ENCODE data around the gene SNX10. TPM values are rescaled to one million over a fixed set of nuclear protein-coding genes. Genes with fewer than 3 reads are reported as not detected.

SNX10 gene
- total RNA-seq, 2 donors from 2014 or later = 1.3 to 6.7 TPM

- Histone ChIP-seq H3K36me3 (replicated peaks in 1 of 2; ENCODE audit: insufficient read depth in 1 of 2, low read depth in 2 of 2) (no peaks in the 10 kb centered on the region), H3K4me1 (no peaks in the 10 kb centered on the region), H3K4me3 (no peak overlapping the region), H3K27ac (no peak overlapping the region), H3K9me3 (no peaks in the 10 kb centered on the region), H3K27me3 (no peaks in the 10 kb centered on the region)
- TF ChIP-seq CTCF (IDR thresholded peaks at IDR 0.05) = no peak
- no peak for TF ChIP-seq POLR2A (IDR thresholded peaks at IDR 0.05)
- WGBS, 2 donors = 88 to 92% methylated on average over 3 of the region's 3 CpGs
- DNase-seq (no peak), ATAC-seq (no peak)
- intact Hi-C loops (cut with DNase I) = loop anchor here (10.0 kb wide), 1 partner anchor 291 kb away; no protein-coding TSS in a partner anchor
These were observed 64.6 kb downstream of the SNX10 start for GRCh38 chr7:26356229-26356628.

GRCh38 chr7:26356929-26357798 lies 65.5 kb downstream of the SNX10 start:
- Histone ChIP-seq H3K27me3 (no peaks in the 10 kb centered on the region), H3K36me3 (replicated peaks in 1 of 2; ENCODE audit: insufficient read depth in 1 of 2, low read depth in 2 of 2) (no peaks in the 10 kb centered on the region), H3K4me3 (no peak overlapping the region), H3K9me3 (no peaks in the 10 kb centered on the region), H3K4me1 (no peaks in the 10 kb centered on the region), H3K27ac (no peak overlapping the region)
- DNase-seq (no peak), ATAC-seq (no peak)
- intact Hi-C loops (cut with DNase I) = loop anchor here (10.0 kb wide), 1 partner anchor 292 kb away; no protein-coding TSS in a partner anchor
- TF ChIP-seq POLR2A (IDR thresholded peaks at IDR 0.05) = no peak
- TF ChIP-seq CTCF (IDR thresholded peaks at IDR 0.05) = no peak
- 81% methylated on average over 4 of the region's 4 CpGs for WGBS, 2 donors

DNA sequence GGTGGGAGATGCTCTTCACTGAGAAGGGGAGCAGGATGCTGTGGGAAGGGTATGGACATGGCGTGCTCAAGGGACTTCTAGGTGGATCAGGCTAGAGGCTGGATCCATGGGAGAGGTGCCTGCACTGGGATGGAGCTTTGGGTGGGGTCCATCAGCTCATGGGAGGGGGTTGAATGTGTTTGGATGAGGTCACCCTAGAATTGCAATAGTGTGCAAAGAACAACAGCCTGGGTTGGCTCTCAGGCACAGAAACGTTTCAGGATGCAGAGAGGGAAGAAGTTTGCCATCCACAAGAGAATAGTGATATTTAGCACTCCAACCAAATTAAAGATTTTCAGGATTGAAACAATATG lies 66.1 kb downstream of the SNX10 start:
- H3K9me3 ChIP-seq = no peaks in the 10 kb centered on the region
- H3K4me1 ChIP-seq = no peaks in the 10 kb centered on the region
- TF ChIP-seq CTCF (IDR thresholded peaks at IDR 0.05) (no peak), POLR2A (IDR thresholded peaks at IDR 0.05) (no peak)
- no peak for DNase-seq
- no peak overlapping the region for H3K4me3 ChIP-seq
- no peaks in the 10 kb centered on the region for H3K27me3 ChIP-seq
- no peaks in the 10 kb centered on the region for H3K36me3 ChIP-seq (replicated peaks in 1 of 2; ENCODE audit: insufficient read depth in 1 of 2, low read depth in 2 of 2)
- WGBS, 2 donors = 78 to 88% methylated on average over 2 of the region's 2 CpGs
- H3K27ac ChIP-seq = no peak overlapping the region
- ATAC-seq = no peak
- intact Hi-C loops (cut with DNase I) = loop anchor here (10.0 kb wide), 1 partner anchor 293 kb away; no protein-coding TSS in a partner anchor

DNA sequence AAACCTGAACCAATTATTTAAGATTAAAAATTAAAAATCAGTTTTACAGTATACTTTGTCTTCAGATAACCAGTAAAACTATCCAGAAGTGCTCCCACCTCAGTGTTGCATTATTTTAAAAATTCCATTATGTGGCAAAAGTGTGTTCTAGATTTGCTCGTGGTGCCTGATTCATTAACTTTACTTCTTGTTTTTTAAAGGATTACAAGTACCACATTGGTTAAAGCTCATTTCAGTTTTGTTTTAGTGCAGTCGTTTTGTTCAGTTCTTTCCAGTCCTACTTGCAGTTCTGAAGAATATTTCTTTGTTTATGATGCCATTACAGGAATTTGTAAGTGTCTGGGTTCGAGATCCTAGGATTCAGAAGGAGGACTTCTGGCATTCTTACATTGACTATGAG lies 69.0 kb downstream of the SNX10 start:
- no peak for ATAC-seq
- Histone ChIP-seq H3K27me3 (no peaks in the 10 kb centered on the region), H3K9me3 (no peaks in the 10 kb centered on the region), H3K4me3 (no peak overlapping the region), H3K4me1 (peaks cover 27% of the 10 kb centered on the region), H3K36me3 (replicated peaks in 1 of 2; ENCODE audit: insufficient read depth in 1 of 2, low read depth in 2 of 2) (no peaks in the 10 kb centered on the region), H3K27ac (no peak overlapping the region)
- WGBS, 2 donors = 63 to 73% methylated on average over 3 of the region's 3 CpGs
- intact Hi-C loops (cut with DNase I) = loop anchor here (10.0 kb wide), 1 partner anchor 266 kb away; no protein-coding TSS in a partner anchor
- TF ChIP-seq POLR2A (IDR thresholded peaks at IDR 0.05) (no peak), CTCF (IDR thresholded peaks at IDR 0.05) (no peak)
- no peak for DNase-seq

All from body of pancreas (tissue), 4 donors.